Caco-2 (cell line): ENCODE data around the gene FNDC7. TPM values are rescaled to one million over a fixed set of nuclear protein-coding genes. Genes with fewer than 3 reads are reported as not detected.

Experiments
- BruUV-seq: library from RNA; stranded (reverse); fragments of 400-500 nt; replicated peaks from 2 replicates; lab custom pipeline; 2021; lab: Mats Ljungman, UMichigan
- CTCF ChIA-PET: fragments of 300-600 bp; sonication (Branson Sonifier 250); formaldehyde crosslinking; loops from one replicate; lab custom pipeline; 2022; ENCODE audit warnings: antibody characterized with exemption; lab: Charles Lee
- POLR2A ChIA-PET: fragments of 300-600 bp; sonication (Branson Sonifier 250); formaldehyde crosslinking; loops from one replicate; lab custom pipeline; 2022; ENCODE audit warnings: antibody characterized with exemption; lab: Charles Lee
- DNase-seq, 2 experiments: peaks; one replicate each; pipeline versions ENCODE4 v3.0.0 to v3.0.0-alpha.2; 2020 to 2022
- H3K27me3 ChIP-seq: replicated peaks from 2 replicates; pipeline ENCODE4 v1.6.0; 2011; ENCODE audit warnings: low read length; ENCODE audit not compliant: control insufficient read depth, insufficient read depth
- H3K36me3 ChIP-seq: 2 replicates; pipeline ENCODE4 v1.5.1; 2011; ENCODE audit warnings: low read length; ENCODE audit not compliant: control insufficient read depth, insufficient read depth
- H3K4me1 ChIP-seq: fragments of 250-450 bp; sonication (Bioruptor Pico); 2 replicates; pipeline ENCODE4 v1.5.1; 2020; ENCODE audit warnings: mild to moderate bottlenecking
- H3K4me3 ChIP-seq: 2 replicates; pipeline ENCODE4 v1.5.1; 2011; ENCODE audit warnings: low read depth, mild to moderate bottlenecking, control low read depth, low read length
- H3K9me3 ChIP-seq: fragments of 250-450 bp; sonication (Bioruptor Pico); 2 replicates; pipeline ENCODE4 v1.5.1; 2020; ENCODE audit warnings: mild to moderate bottlenecking, moderate library complexity
- H3K27ac Mint-ChIP-seq: one replicate; pipeline ENCODE4 v1.8.0; 2022; ENCODE audit warnings: mixed read lengths; ENCODE audit not compliant: unreplicated experiment
- H3K27me3 Mint-ChIP-seq: one replicate; pipeline ENCODE4 v1.8.0; 2022; ENCODE audit warnings: mixed read lengths; ENCODE audit not compliant: insufficient read depth, unreplicated experiment
- H3K36me3 Mint-ChIP-seq: one replicate; pipeline ENCODE4 v1.8.0; 2022; ENCODE audit warnings: mild to moderate bottlenecking, mixed read lengths; ENCODE audit not compliant: insufficient read depth, unreplicated experiment
- H3K4me1 Mint-ChIP-seq: one replicate; pipeline ENCODE4 v1.8.0; 2022; ENCODE audit warnings: low read depth, mixed read lengths; ENCODE audit not compliant: unreplicated experiment
- H3K4me3 Mint-ChIP-seq: one replicate; pipeline ENCODE4 v1.8.0; 2022; ENCODE audit warnings: mild to moderate bottlenecking, moderate library complexity, mixed read lengths; ENCODE audit not compliant: unreplicated experiment
- H3K9me3 Mint-ChIP-seq: one replicate; pipeline ENCODE4 v1.8.0; 2022; ENCODE audit warnings: mixed read lengths; ENCODE audit not compliant: unreplicated experiment
- CTCF ChIP-seq, 2 experiments: fragments of 200-600 bp in 1 of 2; IDR thresholded peaks; 1 replicate in 1 of 2; 2 replicates in 1 of 2; pipeline versions ENCODE4 v1.5.1 to v1.8.0; 2011 to 2022; ENCODE audit warnings: antibody characterized with exemption in 1 of 2, control low read depth in 1 of 2, inconsistent platforms in 1 of 2, low read depth in 1 of 2, low read length in 1 of 2, mild to moderate bottlenecking in 1 of 2, moderate library complexity in 1 of 2; ENCODE audit not compliant: insufficient read depth in 1 of 2, severe bottlenecking in 1 of 2, unreplicated experiment in 1 of 2
- intact Hi-C: fragments of 100-400 bp; cut with micrococcal nuclease; formaldehyde crosslinking; loops from one replicate; pipeline ENCODE4 v1.10.0; 2022; ENCODE audit not compliant: unreplicated experiment
- total RNA-seq: library from RNA; stranded (reverse); gene quantifications from 2 replicates; pipeline ENCODE4 v1.2.3, GENCODE V29; 2022

FNDC7 gene
- total RNA-seq, 1 experiment from 2014 or later = not detected

DNA sequence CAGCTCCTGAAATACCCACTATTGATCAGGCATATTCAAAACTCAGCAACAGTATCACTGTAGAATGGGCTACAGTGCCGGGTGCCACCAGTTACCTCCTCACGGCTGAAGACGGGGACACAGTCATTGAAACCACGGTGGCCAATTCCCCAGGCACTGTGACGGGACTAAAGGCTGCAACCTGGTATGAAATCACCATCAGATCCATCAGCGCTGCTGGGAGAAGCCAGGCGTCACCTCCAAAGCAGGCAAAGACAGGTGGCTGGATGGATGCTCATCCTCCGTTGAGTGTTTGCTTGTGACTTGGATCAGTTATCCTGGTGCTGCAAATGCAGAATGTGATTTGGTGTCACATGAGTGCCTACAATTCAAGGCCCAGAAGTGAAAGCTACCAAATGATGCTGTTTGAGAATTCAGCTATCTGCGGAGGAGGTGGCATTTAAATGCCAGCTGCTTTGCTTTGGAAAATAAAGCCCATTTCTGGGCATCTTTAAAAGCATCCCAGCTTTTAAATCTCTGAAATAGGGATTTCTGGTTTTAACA, 5.1 kb downstream of the FNDC7 start:
- no peak overlapping the region for H3K4me3 Mint-ChIP-seq
- no peaks in the 10 kb centered on the region for H3K27me3 ChIP-seq
- H3K27ac Mint-ChIP-seq = no peak overlapping the region
- no peak overlapping the region for H3K4me3 ChIP-seq
- CTCF ChIA-PET = no interaction called here
- no peaks in the 10 kb centered on the region for H3K9me3 ChIP-seq
- no peaks in the 10 kb centered on the region for H3K36me3 ChIP-seq
- H3K27me3 Mint-ChIP-seq = no peaks in the 10 kb centered on the region
- H3K36me3 Mint-ChIP-seq = no peaks in the 10 kb centered on the region
- intact Hi-C loops = no loop called here
- peaks cover 6% of the 10 kb centered on the region for H3K4me1 Mint-ChIP-seq
- H3K4me1 ChIP-seq = peaks cover 10% of the 10 kb centered on the region
- POLR2A ChIA-PET = interaction anchor here (0.7 kb wide), 1 partner anchor 26 kb away, joined by 3 read pairs; the partner anchor contains the start of gene PRPF38B
- H3K9me3 Mint-ChIP-seq = no peaks in the 10 kb centered on the region
- no peak for TF ChIP-seq CTCF (IDR thresholded peaks at IDR 0.05; ENCODE audit: insufficient read depth in 1 of 2, low read depth in 1 of 2, low read length in 1 of 2, severe bottlenecking in 1 of 2, unreplicated experiment in 1 of 2)
- DNase-seq = no peak
- no TSS peak for BruUV-seq

DNA sequence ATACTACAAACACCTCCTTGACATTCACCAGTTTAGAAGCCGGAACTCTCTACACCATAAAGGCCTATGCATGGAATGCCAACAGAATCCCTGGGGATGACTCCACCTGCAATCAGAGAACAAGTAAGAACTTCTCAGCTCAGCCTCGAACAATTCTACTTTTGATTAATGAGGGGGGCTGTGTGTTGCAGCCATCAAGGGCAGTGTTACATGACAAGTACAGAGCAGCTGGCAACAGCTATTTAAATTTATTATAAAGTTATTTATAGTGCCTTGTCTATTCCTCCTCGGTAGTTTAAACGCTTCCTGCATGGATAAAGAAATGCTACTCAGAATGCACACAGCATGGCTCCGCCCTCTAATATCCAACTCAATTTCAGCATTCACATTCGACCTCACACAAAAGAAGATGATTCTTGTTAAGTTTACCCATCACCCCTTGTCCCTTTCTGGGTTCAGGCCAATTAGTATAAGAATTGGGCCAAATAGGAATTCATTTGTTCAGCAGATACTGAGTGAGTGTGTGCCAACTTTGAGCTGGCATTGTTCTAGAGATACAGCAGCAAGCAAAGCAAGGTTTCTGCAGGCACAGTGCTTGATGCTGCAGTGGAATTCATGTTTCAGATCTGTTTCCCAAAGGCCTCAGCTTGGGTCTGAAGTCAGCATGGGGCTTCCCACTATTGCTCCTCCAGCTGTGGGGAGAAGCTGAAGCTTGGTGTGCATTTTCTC, 6.4 kb downstream of the FNDC7 start:
- Mint-ChIP-seq H3K27ac (no peak overlapping the region), H3K36me3 (no peaks in the 10 kb centered on the region), H3K9me3 (no peaks in the 10 kb centered on the region), H3K4me1 (peaks cover 6% of the 10 kb centered on the region), H3K27me3 (no peaks in the 10 kb centered on the region), H3K4me3 (no peak overlapping the region)
- H3K4me3 ChIP-seq = no peak overlapping the region
- CTCF ChIA-PET = no interaction called here
- intact Hi-C loops = no loop called here
- H3K27me3 ChIP-seq = no peaks in the 10 kb centered on the region
- DNase-seq = no peak
- H3K36me3 ChIP-seq = no peaks in the 10 kb centered on the region
- BruUV-seq = no TSS peak
- POLR2A ChIA-PET = no interaction called here
- no peak for TF ChIP-seq CTCF (IDR thresholded peaks at IDR 0.05; ENCODE audit: insufficient read depth in 1 of 2, low read depth in 1 of 2, low read length in 1 of 2, severe bottlenecking in 1 of 2, unreplicated experiment in 1 of 2)
- no peaks in the 10 kb centered on the region for H3K9me3 ChIP-seq
- H3K4me1 ChIP-seq = peaks cover 10% of the 10 kb centered on the region

- no peaks in the 10 kb centered on the region for H3K27me3 ChIP-seq
- Mint-ChIP-seq H3K36me3 (no peaks in the 10 kb centered on the region), H3K4me3 (no peak overlapping the region), H3K4me1 (peaks cover 6% of the 10 kb centered on the region), H3K27me3 (no peaks in the 10 kb centered on the region), H3K27ac (no peak overlapping the region), H3K9me3 (no peaks in the 10 kb centered on the region)
- intact Hi-C loops = no loop called here
- H3K4me1 ChIP-seq = peaks cover 10% of the 10 kb centered on the region
- no peak for TF ChIP-seq CTCF (IDR thresholded peaks at IDR 0.05; ENCODE audit: insufficient read depth in 1 of 2, low read depth in 1 of 2, low read length in 1 of 2, severe bottlenecking in 1 of 2, unreplicated experiment in 1 of 2)
- DNase-seq = no peak
- no peak overlapping the region for H3K4me3 ChIP-seq
- no TSS peak for BruUV-seq
- ChIA-PET POLR2A (no interaction called here), CTCF (no interaction called here)
- no peaks in the 10 kb centered on the region for H3K36me3 ChIP-seq
- no peaks in the 10 kb centered on the region for H3K9me3 ChIP-seq
These were observed 7.1 kb downstream of the FNDC7 start for GRCh38 chr1:108719656-108720435.
